C4-2B (cell line): Measurements from ENCODE around the gene RPS6KA5.

Source experiments
- H3K27ac ChIP-seq: fragments of 450-650 bp; 2 replicates; pipeline ENCODE4 v1.5.1; 2017
- ZFX ChIP-seq: fragments of 450-650 bp; IDR thresholded peaks from 2 replicates; pipeline ENCODE4 v1.6.1; 2017
- TF ChIP-seq, protein P1 (sequence below): fragments of 450-650 bp; conservative IDR thresholded peaks from 2 replicates; pipeline ENCODE4 v1.5.1; 2017; ENCODE audit warnings: mild to moderate bottlenecking

The RPS6KA5 gene

DNA sequence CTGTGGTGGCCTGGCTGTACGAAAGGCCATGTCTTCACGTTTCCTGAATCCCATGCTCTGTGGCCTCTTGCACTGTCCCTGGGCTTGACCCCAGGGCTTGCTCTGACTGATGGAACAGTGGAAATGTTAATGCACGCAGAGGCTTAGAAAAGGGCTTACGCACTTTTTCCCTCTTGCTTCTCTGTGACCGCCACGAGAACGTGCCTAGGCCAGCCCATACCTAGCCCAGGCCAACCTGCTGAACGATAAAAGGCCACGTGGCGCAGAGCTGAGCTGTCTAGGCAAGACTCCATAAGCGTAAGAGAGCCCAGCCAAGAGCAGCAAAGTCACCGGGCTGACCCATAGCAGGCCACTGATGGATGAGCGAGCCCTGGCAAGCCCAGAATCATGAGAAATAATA, 262.5 kb downstream of the RPS6KA5 start:
- TF ChIP-seq, protein P1, sequence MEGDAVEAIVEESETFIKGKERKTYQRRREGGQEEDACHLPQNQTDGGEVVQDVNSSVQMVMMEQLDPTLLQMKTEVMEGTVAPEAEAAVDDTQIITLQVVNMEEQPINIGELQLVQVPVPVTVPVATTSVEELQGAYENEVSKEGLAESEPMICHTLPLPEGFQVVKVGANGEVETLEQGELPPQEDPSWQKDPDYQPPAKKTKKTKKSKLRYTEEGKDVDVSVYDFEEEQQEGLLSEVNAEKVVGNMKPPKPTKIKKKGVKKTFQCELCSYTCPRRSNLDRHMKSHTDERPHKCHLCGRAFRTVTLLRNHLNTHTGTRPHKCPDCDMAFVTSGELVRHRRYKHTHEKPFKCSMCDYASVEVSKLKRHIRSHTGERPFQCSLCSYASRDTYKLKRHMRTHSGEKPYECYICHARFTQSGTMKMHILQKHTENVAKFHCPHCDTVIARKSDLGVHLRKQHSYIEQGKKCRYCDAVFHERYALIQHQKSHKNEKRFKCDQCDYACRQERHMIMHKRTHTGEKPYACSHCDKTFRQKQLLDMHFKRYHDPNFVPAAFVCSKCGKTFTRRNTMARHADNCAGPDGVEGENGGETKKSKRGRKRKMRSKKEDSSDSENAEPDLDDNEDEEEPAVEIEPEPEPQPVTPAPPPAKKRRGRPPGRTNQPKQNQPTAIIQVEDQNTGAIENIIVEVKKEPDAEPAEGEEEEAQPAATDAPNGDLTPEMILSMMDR: no peak
- TF ChIP-seq ZFX: no peak

More for the DNA sequence above, 262.5 kb downstream of the RPS6KA5 start:
- H3K27ac ChIP-seq: 0 out of 2 replicates have a peak overlapping the region, but pooled peaks have one; percentile 7
